IMR-90 (cell line): Measurements from ENCODE around the gene HOXB6. TPM values are rescaled to one million over a fixed set of nuclear protein-coding genes. Genes with fewer than 3 reads are reported as not detected.

Experiments
- ATAC-seq: fragments of 200-7000 bp; cut with Tn5 transposase; 2 replicates; pipeline ENCODE4 v1.9.1; 2020; ENCODE audit warnings: low read depth, mild to moderate bottlenecking, moderate library complexity
- BruUV-seq: library from RNA; stranded (reverse); fragments of 400-500 nt; replicated peaks from 2 replicates; lab custom pipeline; 2021; lab: Mats Ljungman, UMichigan
- CTCF ChIA-PET: fragments of 300-600 bp; formaldehyde crosslinking; extraction: SDS; loops from one replicate; lab custom pipeline; 2021; ENCODE audit warnings: antibody characterized with exemption; lab: Yijun Ruan, JAX
- POLR2A ChIA-PET: fragments of 300-600 bp; sonication (Branson Sonifier 250); formaldehyde crosslinking; loops from one replicate; lab custom pipeline; 2022; ENCODE audit warnings: antibody characterized with exemption; ENCODE audit not compliant: unreplicated experiment; lab: Charles Lee
- DNase-seq: peaks from one replicate; pipeline ENCODE4 v3.0.0; 2013
- H2AFZ ChIP-seq: replicated peaks from 2 replicates; pipeline ENCODE3; 2013; ENCODE audit warnings: low read length, mild to moderate bottlenecking; ENCODE audit not compliant: poor library complexity
- H2AK5ac ChIP-seq: 2 replicates; pipeline ENCODE4 v1.6.1; 2013; ENCODE audit warnings: low read depth, low read length, inconsistent platforms
- H2AK9ac ChIP-seq: replicated peaks from 2 replicates; pipeline ENCODE3; 2013; ENCODE audit warnings: mild to moderate bottlenecking, low read depth, low read length, moderate library complexity; ENCODE audit not compliant: poor library complexity
- H2BK120ac ChIP-seq: 2 replicates; pipeline ENCODE4 v1.6.1; 2013; ENCODE audit warnings: low read depth, low read length, inconsistent platforms
- H2BK15ac ChIP-seq: 3 replicates; pipeline ENCODE4 v1.6.1; 2013; ENCODE audit warnings: low read depth, low read length, inconsistent platforms
- H2BK20ac ChIP-seq: 2 replicates; pipeline ENCODE4 v1.6.1; 2013; ENCODE audit warnings: low read depth, mild to moderate bottlenecking, inconsistent platforms, low read length, moderate library complexity
- H2BK5ac ChIP-seq: 2 replicates; pipeline ENCODE4 v1.6.1; 2013; ENCODE audit warnings: mild to moderate bottlenecking, low read depth, low read length, inconsistent platforms; ENCODE audit not compliant: poor library complexity, severe bottlenecking
- H3K14ac ChIP-seq: replicated peaks from 2 replicates; pipeline ENCODE4 v1.6.1; 2013; ENCODE audit warnings: low read depth, low read length, inconsistent platforms
- H3K18ac ChIP-seq: 2 replicates; pipeline ENCODE4 v1.6.1; 2013; ENCODE audit warnings: low read depth, low read length, control low read depth
- H3K23ac ChIP-seq: 2 replicates; pipeline ENCODE4 v1.6.1; 2013; ENCODE audit warnings: low read depth, low read length, inconsistent platforms
- H3K27ac ChIP-seq: 2 replicates; pipeline ENCODE4 v1.5.1; 2013; ENCODE audit warnings: mild to moderate bottlenecking, control low read depth, low read length; ENCODE audit not compliant: insufficient read depth
- H3K27me3 ChIP-seq: 2 replicates; pipeline ENCODE4 v1.6.1; 2013; ENCODE audit warnings: low read length; ENCODE audit not compliant: control insufficient read depth, insufficient read depth
- H3K36me3 ChIP-seq: 2 replicates; pipeline ENCODE4 v1.6.1; 2013; ENCODE audit warnings: low read length, mixed read lengths; ENCODE audit not compliant: control insufficient read depth, insufficient read depth
- H3K4ac ChIP-seq: 2 replicates; pipeline ENCODE4 v1.6.1; 2013; ENCODE audit warnings: low read depth, low read length, inconsistent platforms
- H3K4me1 ChIP-seq: 2 replicates; pipeline ENCODE4 v1.6.1; 2013; ENCODE audit warnings: low read length, mixed read lengths; ENCODE audit not compliant: control insufficient read depth, insufficient read depth
- H3K4me2 ChIP-seq: 2 replicates; pipeline ENCODE4 v1.6.1; 2013; ENCODE audit warnings: low read depth, mild to moderate bottlenecking, control low read depth, low read length, moderate library complexity
- H3K4me3 ChIP-seq: 2 replicates; pipeline ENCODE4 v1.5.1; 2013; ENCODE audit warnings: low read depth, mild to moderate bottlenecking, control low read depth, low read length, moderate library complexity; ENCODE audit not compliant: insufficient read depth
- H3K56ac ChIP-seq: 2 replicates; pipeline ENCODE4 v1.6.1; 2013; ENCODE audit warnings: low read length, inconsistent platforms; ENCODE audit not compliant: insufficient read depth; ENCODE audit errors: extremely low read depth
- H3K79me1 ChIP-seq, 2 experiments: 2 replicates each; pipeline ENCODE4 v1.6.1; 2013; ENCODE audit warnings: low read length in 2 of 2, inconsistent platforms in 1 of 2, low read depth in 1 of 2
- H3K9ac ChIP-seq: 2 replicates; pipeline ENCODE4 v1.6.1; 2013; ENCODE audit warnings: low read depth, low read length, control low read depth
- H3K9me1 ChIP-seq: 2 replicates; pipeline ENCODE4 v1.6.1; 2013; ENCODE audit warnings: low read length, inconsistent platforms; ENCODE audit not compliant: insufficient read depth
- H3K9me3 ChIP-seq: 2 replicates; pipeline ENCODE4 v1.6.1; 2013; ENCODE audit warnings: low read length; ENCODE audit not compliant: control insufficient read depth, insufficient read depth
- H4K20me1 ChIP-seq: 2 replicates; pipeline ENCODE4 v1.6.1; 2013; ENCODE audit warnings: low read length, inconsistent platforms; ENCODE audit not compliant: insufficient read depth
- H4K5ac ChIP-seq: 2 replicates; pipeline ENCODE4 v1.6.1; 2013; ENCODE audit warnings: mild to moderate bottlenecking, low read depth, low read length, control low read depth
- H4K8ac ChIP-seq, 2 experiments: 2 replicates each; pipeline ENCODE4 v1.6.1; 2013; ENCODE audit warnings: low read depth in 2 of 2, low read length in 2 of 2, control low read depth in 1 of 2, inconsistent platforms in 1 of 2
- H4K91ac ChIP-seq: 2 replicates; pipeline ENCODE4 v1.6.1; 2013; ENCODE audit warnings: low read depth, low read length, inconsistent platforms; ENCODE audit not compliant: insufficient read depth
- BHLHE40 ChIP-seq: fragments of 150-350 bp; IDR thresholded peaks from 2 replicates; pipeline ENCODE4 v1.6.1; 2016; ENCODE audit warnings: mild to moderate bottlenecking, low read depth, low read length
- CEBPB ChIP-seq: IDR thresholded peaks from 2 replicates; pipeline ENCODE4 v1.6.1; 2012; ENCODE audit warnings: low read depth, low read length, improper control_type of control experiment
- CHD1 ChIP-seq: IDR thresholded peaks from 2 replicates; pipeline ENCODE4 v1.6.1; 2012; ENCODE audit warnings: low read depth, low read length, improper control_type of control experiment
- ELK1 ChIP-seq: fragments of 150-350 bp; IDR thresholded peaks from 2 replicates; pipeline ENCODE4 v1.6.1; 2016; ENCODE audit warnings: low read depth, mild to moderate bottlenecking, low read length, moderate library complexity, borderline replicate concordance
- FOS ChIP-seq: fragments of 150-350 bp; IDR thresholded peaks from 2 replicates; pipeline ENCODE4 v1.6.1; 2016; ENCODE audit warnings: low read depth, low read length
- MAFK ChIP-seq: IDR thresholded peaks from 2 replicates; pipeline ENCODE4 v1.6.1; 2012; ENCODE audit warnings: low read depth, low read length, improper control_type of control experiment
- MAZ ChIP-seq: IDR thresholded peaks from 2 replicates; pipeline ENCODE4 v1.6.1; 2012; ENCODE audit warnings: low read depth, mild to moderate bottlenecking, low read length, improper control_type of control experiment, moderate library complexity, borderline replicate concordance
- MXI1 ChIP-seq: IDR thresholded peaks from 2 replicates; pipeline ENCODE4 v1.6.1; 2012; ENCODE audit warnings: low read depth, mild to moderate bottlenecking, low read length, moderate library complexity, borderline replicate concordance
- NFE2L2 ChIP-seq: fragments of 150-350 bp; IDR thresholded peaks from 2 replicates; pipeline ENCODE4 v1.6.1; 2016; ENCODE audit warnings: low read depth, mild to moderate bottlenecking, low read length
- POLR2A ChIP-seq: IDR thresholded peaks from 2 replicates; pipeline ENCODE4 v1.6.1; 2012; ENCODE audit warnings: mild to moderate bottlenecking, low read depth, low read length
- RAD21 ChIP-seq: IDR thresholded peaks from 2 replicates; pipeline ENCODE4 v1.6.1; 2012; ENCODE audit warnings: low read length, improper control_type of control experiment
- RCOR1 ChIP-seq: IDR thresholded peaks from 2 replicates; pipeline ENCODE4 v1.6.1; 2012; ENCODE audit warnings: mild to moderate bottlenecking, low read length, improper control_type of control experiment; ENCODE audit not compliant: insufficient replicate concordance
- RFX5 ChIP-seq: IDR thresholded peaks from 2 replicates; pipeline ENCODE4 v1.8.0; 2012; ENCODE audit warnings: low read depth, mild to moderate bottlenecking, low read length, moderate library complexity
- SMC3 ChIP-seq: fragments of 150-350 bp; IDR thresholded peaks from 2 replicates; pipeline ENCODE4 v1.6.1; 2016; ENCODE audit warnings: low read depth, mild to moderate bottlenecking, antibody characterized with exemption, low read length, moderate library complexity
- USF2 ChIP-seq: fragments of 150-350 bp; IDR thresholded peaks from 2 replicates; pipeline ENCODE4 v1.6.1; 2017; ENCODE audit warnings: mild to moderate bottlenecking, antibody characterized with exemption, low read length, low read depth
- WGBS, 2 experiments: methylation state at CpG; one replicate each; pipeline versions ENCODE4 v1.1.5 to v1.1.7; 2013; ENCODE audit warnings: missing lambda C conversion rate in 2 of 2; ENCODE audit not compliant: insufficient read length in 1 of 2; ENCODE audit errors: extremely low coverage in 2 of 2; 5-methylcytosine and 5-hydroxymethylcytosine counted together
- dilution Hi-C: fragments of 300-500 bp; cut with HindIII; formaldehyde crosslinking; loops from one replicate; pipeline ENCODE4 v1.14.3; 2018; ENCODE audit warnings: low sequenced_read_pairs; ENCODE audit not compliant: unreplicated experiment
- in situ Hi-C: fragments of 300-500 bp; cut with MboI; formaldehyde crosslinking; loops from 3 replicates; pipeline ENCODE4 v1.14.3; 2019; ENCODE audit warnings: low sequenced_read_pairs, inconsistent platforms, mixed read lengths
- intact Hi-C: fragments of 100-400 bp; cut with micrococcal nuclease; formaldehyde crosslinking; loops from 2 replicates; pipeline ENCODE4 v1.10.0; 2022
- polyA plus RNA-seq, 3 experiments: library from polyadenylated mRNA; depleted of rRNA; stranded (reverse); fragments of >200 nt; gene quantifications; 2 replicates each; pipeline ENCODE4 v1.2.3, GENCODE V29; 2012; ENCODE audit warnings: low replicate concordance in 1 of 3
- total RNA-seq: library from RNA; depleted of rRNA; stranded (reverse); fragments of >200 nt; gene quantifications from 2 replicates; pipeline ENCODE4 v1.2.3, GENCODE V29; 2012

Gene HOXB6
- total and polyA plus RNA-seq, 2 of the 4 experiments (the other 2 are of a cell fraction): 11.1 to 42.2 TPM

GRCh38 chr17:48646183-48647102, 41.7 kb upstream of the HOXB6 start:
- intact Hi-C loops: no loop called here
- CTCF ChIA-PET: no interaction called here
- Histone ChIP-seq H3K4me1 (no peaks in the 10 kb centered on the region), H3K9me3 (peaks cover 3% of the 10 kb centered on the region), H4K91ac (no peak overlapping the region), H2AFZ (peak overlapping the region; percentile 54), H2BK15ac (no peak overlapping the region), H3K9me1 (no peaks in the 10 kb centered on the region), H3K56ac (no peak overlapping the region), H3K9ac (no peak overlapping the region), H3K18ac (no peak overlapping the region), H3K4me2 (no peak overlapping the region), H4K5ac (no peak overlapping the region), H2BK20ac (no peak overlapping the region), H3K27ac (no peak overlapping the region), H4K8ac (no peak overlapping the region), H3K36me3 (no peaks in the 10 kb centered on the region), H2BK5ac (no peak overlapping the region), H2AK5ac (no peak overlapping the region), H3K79me1 (no peaks in the 10 kb centered on the region), H3K23ac (no peak overlapping the region), H3K14ac (no peak overlapping the region), H3K4ac (no peak overlapping the region), H3K4me3 (no peak overlapping the region), H3K27me3 (peaks cover 72% of the 10 kb centered on the region), H4K20me1 (no peaks in the 10 kb centered on the region), H2BK120ac (no peak overlapping the region), H2AK9ac (no peak overlapping the region)
- BruUV-seq: no TSS peak
- 5% methylated on average over 29 of the region's 80 CpGs; no CpG with 5 or more reads in 1 of the 2 experiments for WGBS, 2 experiments
- dilution Hi-C loops: no loop called here
- POLR2A ChIA-PET: no interaction called here
- in situ Hi-C loops: loop anchor here (10.0 kb wide), 1 partner anchor 58 kb away; no protein-coding TSS in a partner anchor
- no peak for DNase-seq
- ATAC-seq: no peak
- TF ChIP-seq MAZ (no peak), BHLHE40 (no peak), RCOR1 (no peak), NFE2L2 (no peak), SMC3 (no peak), CEBPB (no peak), RFX5 (no peak), RAD21 (no peak), MAFK (no peak), MXI1 (no peak), FOS (no peak), USF2 (no peak), ELK1 (no peak), POLR2A (no peak), CHD1 (no peak)
